ENCODE measurements around the gene SUCNR1.

The SUCNR1 gene

DNA sequence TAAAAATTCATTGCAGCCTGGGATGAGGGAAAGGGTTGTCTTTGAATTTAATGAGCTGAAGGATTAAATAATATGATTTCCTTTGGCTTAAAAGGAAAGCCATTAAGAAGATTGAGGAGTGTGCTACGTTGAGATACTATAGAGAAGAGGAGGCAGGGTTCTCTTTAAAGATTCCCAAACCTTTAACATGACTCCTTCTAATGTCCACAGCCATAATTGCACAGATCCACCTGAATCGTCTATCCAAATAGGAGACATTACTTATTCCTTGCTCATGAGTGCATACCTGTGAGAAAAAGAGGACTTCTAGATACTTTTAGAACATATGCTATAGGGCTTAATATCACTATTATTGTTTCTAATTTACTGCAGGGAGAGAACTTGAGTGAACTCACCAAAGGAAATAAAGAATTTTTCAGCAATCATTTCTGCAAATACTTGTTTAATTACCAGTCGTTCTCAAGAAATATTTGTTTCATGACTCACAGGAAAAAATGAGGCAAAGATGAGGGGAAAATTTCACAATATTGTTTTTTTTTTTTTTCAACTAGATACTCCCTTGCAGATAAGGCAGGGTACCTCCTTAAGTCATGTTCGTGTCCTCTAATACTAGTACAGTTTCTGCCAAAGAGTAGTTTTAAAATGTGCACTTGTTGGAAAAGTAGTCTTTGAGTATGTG, 8.9 kb upstream of the SUCNR1 start:
- TF ChIP-seq, protein P1, sequence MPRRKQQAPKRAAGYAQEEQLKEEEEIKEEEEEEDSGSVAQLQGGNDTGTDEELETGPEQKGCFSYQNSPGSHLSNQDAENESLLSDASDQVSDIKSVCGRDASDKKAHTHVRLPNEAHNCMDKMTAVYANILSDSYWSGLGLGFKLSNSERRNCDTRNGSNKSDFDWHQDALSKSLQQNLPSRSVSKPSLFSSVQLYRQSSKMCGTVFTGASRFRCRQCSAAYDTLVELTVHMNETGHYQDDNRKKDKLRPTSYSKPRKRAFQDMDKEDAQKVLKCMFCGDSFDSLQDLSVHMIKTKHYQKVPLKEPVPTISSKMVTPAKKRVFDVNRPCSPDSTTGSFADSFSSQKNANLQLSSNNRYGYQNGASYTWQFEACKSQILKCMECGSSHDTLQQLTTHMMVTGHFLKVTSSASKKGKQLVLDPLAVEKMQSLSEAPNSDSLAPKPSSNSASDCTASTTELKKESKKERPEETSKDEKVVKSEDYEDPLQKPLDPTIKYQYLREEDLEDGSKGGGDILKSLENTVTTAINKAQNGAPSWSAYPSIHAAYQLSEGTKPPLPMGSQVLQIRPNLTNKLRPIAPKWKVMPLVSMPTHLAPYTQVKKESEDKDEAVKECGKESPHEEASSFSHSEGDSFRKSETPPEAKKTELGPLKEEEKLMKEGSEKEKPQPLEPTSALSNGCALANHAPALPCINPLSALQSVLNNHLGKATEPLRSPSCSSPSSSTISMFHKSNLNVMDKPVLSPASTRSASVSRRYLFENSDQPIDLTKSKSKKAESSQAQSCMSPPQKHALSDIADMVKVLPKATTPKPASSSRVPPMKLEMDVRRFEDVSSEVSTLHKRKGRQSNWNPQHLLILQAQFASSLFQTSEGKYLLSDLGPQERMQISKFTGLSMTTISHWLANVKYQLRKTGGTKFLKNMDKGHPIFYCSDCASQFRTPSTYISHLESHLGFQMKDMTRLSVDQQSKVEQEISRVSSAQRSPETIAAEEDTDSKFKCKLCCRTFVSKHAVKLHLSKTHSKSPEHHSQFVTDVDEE (CRISPR knock-in tag; IDR thresholded peaks at IDR 0.05): no peak
- TF ChIP-seq ZFP3 (CRISPR knock-in tag; IDR thresholded peaks at IDR 0.05): no peak
- TF ChIP-seq ZNF8 (CRISPR knock-in tag; IDR thresholded peaks at IDR 0.05): no peak
- TF ChIP-seq, protein P2, sequence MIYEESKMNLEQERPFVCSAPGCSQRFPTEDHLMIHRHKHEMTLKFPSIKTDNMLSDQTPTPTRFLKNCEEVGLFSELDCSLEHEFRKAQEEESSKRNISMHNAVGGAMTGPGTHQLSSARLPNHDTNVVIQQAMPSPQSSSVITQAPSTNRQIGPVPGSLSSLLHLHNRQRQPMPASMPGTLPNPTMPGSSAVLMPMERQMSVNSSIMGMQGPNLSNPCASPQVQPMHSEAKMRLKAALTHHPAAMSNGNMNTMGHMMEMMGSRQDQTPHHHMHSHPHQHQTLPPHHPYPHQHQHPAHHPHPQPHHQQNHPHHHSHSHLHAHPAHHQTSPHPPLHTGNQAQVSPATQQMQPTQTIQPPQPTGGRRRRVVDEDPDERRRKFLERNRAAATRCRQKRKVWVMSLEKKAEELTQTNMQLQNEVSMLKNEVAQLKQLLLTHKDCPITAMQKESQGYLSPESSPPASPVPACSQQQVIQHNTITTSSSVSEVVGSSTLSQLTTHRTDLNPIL (CRISPR knock-in tag; IDR thresholded peaks at IDR 0.05; ENCODE audit: low read depth): no peak
- TF ChIP-seq BACH2 (CRISPR knock-in tag; IDR thresholded peaks at IDR 0.05; ENCODE audit: borderline replicate concordance): no peak
- TF ChIP-seq OSR1 (CRISPR knock-in tag; IDR thresholded peaks at IDR 0.05): no peak
- TF ChIP-seq ZC3H10 (CRISPR knock-in tag; IDR thresholded peaks at IDR 0.05): no peak
- TF ChIP-seq TCF4 (CRISPR knock-in tag; IDR thresholded peaks at IDR 0.05; ENCODE audit: borderline replicate concordance): no peak
- TF ChIP-seq, protein P3, sequence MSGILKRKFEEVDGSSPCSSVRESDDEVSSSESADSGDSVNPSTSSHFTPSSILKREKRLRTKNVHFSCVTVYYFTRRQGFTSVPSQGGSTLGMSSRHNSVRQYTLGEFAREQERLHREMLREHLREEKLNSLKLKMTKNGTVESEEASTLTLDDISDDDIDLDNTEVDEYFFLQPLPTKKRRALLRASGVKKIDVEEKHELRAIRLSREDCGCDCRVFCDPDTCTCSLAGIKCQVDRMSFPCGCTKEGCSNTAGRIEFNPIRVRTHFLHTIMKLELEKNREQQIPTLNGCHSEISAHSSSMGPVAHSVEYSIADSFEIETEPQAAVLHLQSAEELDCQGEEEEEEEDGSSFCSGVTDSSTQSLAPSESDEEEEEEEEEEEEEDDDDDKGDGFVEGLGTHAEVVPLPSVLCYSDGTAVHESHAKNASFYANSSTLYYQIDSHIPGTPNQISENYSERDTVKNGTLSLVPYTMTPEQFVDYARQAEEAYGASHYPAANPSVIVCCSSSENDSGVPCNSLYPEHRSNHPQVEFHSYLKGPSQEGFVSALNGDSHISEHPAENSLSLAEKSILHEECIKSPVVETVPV (CRISPR knock-in tag; IDR thresholded peaks at IDR 0.05): no peak
- TF ChIP-seq ZNF565 (CRISPR knock-in tag; conservative IDR thresholded peaks at IDR 0.05; ENCODE audit: low read depth): no peak
- TF ChIP-seq, protein P4, sequence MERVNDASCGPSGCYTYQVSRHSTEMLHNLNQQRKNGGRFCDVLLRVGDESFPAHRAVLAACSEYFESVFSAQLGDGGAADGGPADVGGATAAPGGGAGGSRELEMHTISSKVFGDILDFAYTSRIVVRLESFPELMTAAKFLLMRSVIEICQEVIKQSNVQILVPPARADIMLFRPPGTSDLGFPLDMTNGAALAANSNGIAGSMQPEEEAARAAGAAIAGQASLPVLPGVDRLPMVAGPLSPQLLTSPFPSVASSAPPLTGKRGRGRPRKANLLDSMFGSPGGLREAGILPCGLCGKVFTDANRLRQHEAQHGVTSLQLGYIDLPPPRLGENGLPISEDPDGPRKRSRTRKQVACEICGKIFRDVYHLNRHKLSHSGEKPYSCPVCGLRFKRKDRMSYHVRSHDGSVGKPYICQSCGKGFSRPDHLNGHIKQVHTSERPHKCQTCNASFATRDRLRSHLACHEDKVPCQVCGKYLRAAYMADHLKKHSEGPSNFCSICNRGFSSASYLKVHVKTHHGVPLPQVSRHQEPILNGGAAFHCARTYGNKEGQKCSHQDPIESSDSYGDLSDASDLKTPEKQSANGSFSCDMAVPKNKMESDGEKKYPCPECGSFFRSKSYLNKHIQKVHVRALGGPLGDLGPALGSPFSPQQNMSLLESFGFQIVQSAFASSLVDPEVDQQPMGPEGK (CRISPR knock-in tag; IDR thresholded peaks at IDR 0.05; ENCODE audit: borderline replicate concordance): no peak
- TF ChIP-seq CSDC2 (CRISPR knock-in tag; IDR thresholded peaks at IDR 0.05): no peak
- no peak for TF ChIP-seq TOX (CRISPR knock-in tag; IDR thresholded peaks at IDR 0.05; ENCODE audit: borderline replicate concordance)
- no peak for TF ChIP-seq ISL1 (CRISPR knock-in tag; IDR thresholded peaks at IDR 0.05)
- no peak for TF ChIP-seq GLIS3 (CRISPR knock-in tag; IDR thresholded peaks at IDR 0.05)
- TF ChIP-seq ARNTL (CRISPR knock-in tag; IDR thresholded peaks at IDR 0.05; ENCODE audit: borderline replicate concordance, low read depth): no peak
- ATAC-seq: peak; percentile 41

DNA sequence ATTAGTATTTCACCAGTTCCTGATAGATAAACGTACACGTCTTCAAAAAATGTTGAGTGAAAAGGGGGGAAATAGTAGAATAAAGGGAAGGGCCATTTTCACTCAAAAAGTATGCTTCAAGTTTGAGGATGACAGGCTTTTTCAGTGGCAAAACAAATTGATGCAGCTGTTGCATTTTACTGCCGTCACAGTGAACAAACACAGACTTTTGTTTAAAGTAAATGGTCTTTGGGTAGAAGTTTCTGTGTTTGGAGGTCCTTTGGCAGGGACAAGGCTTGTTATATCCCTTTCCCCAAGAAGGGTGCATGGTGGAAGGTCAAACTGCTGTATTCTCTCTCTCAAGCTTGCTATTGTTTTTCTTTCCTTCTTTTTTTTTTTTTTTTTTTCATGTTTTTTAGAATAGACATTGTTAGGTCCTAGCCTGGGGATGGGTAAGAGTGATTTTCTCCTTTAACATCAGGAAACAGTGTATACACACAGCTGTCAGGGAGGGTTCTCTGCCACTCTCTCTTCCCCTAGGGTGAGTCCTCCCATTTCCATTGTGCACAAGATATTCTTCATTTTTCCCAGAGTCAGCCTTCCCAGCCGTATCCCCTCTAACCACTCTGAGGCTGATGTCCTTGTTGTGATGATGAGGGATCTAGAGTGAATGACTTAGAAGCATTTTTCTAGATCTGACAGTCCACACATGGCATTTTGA, 6.6 kb upstream of the SUCNR1 start:
- ATAC-seq: peak; percentile 7; the same call in 1 of the 3 replicates
- TF ChIP-seq ARNTL (CRISPR knock-in tag; IDR thresholded peaks at IDR 0.05; ENCODE audit: borderline replicate concordance, low read depth): no peak
- no peak for TF ChIP-seq ZC3H10 (CRISPR knock-in tag; IDR thresholded peaks at IDR 0.05)
- TF ChIP-seq, protein P1 (CRISPR knock-in tag; IDR thresholded peaks at IDR 0.05): no peak
- no peak for TF ChIP-seq RARB (CRISPR knock-in tag; IDR thresholded peaks at IDR 0.05)
- no peak for TF ChIP-seq SNAI2 (CRISPR knock-in tag; IDR thresholded peaks at IDR 0.05)
- TF ChIP-seq ESRRG (CRISPR knock-in tag; IDR thresholded peaks at IDR 0.05): no peak
- TF ChIP-seq ZNF8 (CRISPR knock-in tag; IDR thresholded peaks at IDR 0.05): no peak
- no peak for TF ChIP-seq TOX (CRISPR knock-in tag; IDR thresholded peaks at IDR 0.05; ENCODE audit: borderline replicate concordance)
- no peak for TF ChIP-seq GLIS3 (CRISPR knock-in tag; IDR thresholded peaks at IDR 0.05)
- TF ChIP-seq ISL1 (CRISPR knock-in tag; IDR thresholded peaks at IDR 0.05): no peak
- no peak for TF ChIP-seq PPARA (CRISPR knock-in tag; IDR thresholded peaks at IDR 0.05; ENCODE audit: borderline replicate concordance)
- TF ChIP-seq, protein P5, sequence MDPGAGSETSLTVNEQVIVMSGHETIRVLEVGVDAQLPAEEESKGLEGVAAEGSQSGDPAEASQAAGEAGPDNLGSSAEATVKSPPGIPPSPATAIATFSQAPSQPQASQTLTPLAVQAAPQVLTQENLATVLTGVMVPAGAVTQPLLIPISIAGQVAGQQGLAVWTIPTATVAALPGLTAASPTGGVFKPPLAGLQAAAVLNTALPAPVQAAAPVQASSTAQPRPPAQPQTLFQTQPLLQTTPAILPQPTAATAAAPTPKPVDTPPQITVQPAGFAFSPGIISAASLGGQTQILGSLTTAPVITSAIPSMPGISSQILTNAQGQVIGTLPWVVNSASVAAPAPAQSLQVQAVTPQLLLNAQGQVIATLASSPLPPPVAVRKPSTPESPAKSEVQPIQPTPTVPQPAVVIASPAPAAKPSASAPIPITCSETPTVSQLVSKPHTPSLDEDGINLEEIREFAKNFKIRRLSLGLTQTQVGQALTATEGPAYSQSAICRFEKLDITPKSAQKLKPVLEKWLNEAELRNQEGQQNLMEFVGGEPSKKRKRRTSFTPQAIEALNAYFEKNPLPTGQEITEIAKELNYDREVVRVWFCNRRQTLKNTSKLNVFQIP (CRISPR knock-in tag; IDR thresholded peaks at IDR 0.05; ENCODE audit: borderline replicate concordance, low read depth): no peak
